Small intestine (tissue), 7 donors: ENCODE measurements around the gene SETD4. TPM values are rescaled to one million over a fixed set of nuclear protein-coding genes. Genes with fewer than 3 reads are reported as not detected.
"Not testable (repeated sequence)": the region's sequence is repeated elsewhere in the genome, so short reads cannot be mapped to it uniquely, and the experiment has no call there.

ENCODE experiments used
- DNase-seq, 2 donors: peaks; one replicate each; pipeline versions ENCODE4 v3.0.0 to v3.0.0-alpha.2; 2013
- FAIRE-seq: peaks from 2 replicates; lab custom pipeline; 2012; peaks lifted over from hg19 to GRCh38; lab: Jason Lieb, UNC
- H3K27ac ChIP-seq, 3 donors: one replicate each; pipeline ENCODE4 v1.5.1; 2013; ENCODE audit warnings: low read length in 2 of 3, mild to moderate bottlenecking in 2 of 3, control low read depth in 1 of 3, inconsistent platforms in 1 of 3, low read depth in 1 of 3, moderate library complexity in 1 of 3
- H3K27me3 ChIP-seq, 3 donors: one replicate each; pipeline ENCODE4 v1.6.1; 2013; ENCODE audit warnings: low read length in 3 of 3, inconsistent platforms in 1 of 3; ENCODE audit not compliant: control insufficient read depth in 3 of 3, insufficient read depth in 3 of 3
- H3K36me3 ChIP-seq, 3 donors: one replicate each; pipeline ENCODE4 v1.6.1; 2013; ENCODE audit warnings: low read length in 3 of 3, inconsistent platforms in 1 of 3, low read depth in 1 of 3, mild to moderate bottlenecking in 1 of 3, moderate library complexity in 1 of 3; ENCODE audit not compliant: control insufficient read depth in 3 of 3, insufficient read depth in 2 of 3
- H3K4me1 ChIP-seq, 3 donors: one replicate each; pipeline ENCODE4 v1.6.1; 2013; ENCODE audit warnings: low read length in 2 of 3, inconsistent platforms in 1 of 3, low read depth in 1 of 3, mild to moderate bottlenecking in 1 of 3, moderate library complexity in 1 of 3; ENCODE audit not compliant: control insufficient read depth in 3 of 3, insufficient read depth in 2 of 3
- H3K4me3 ChIP-seq, 3 donors: one replicate each; pipeline ENCODE4 v1.5.1; 2013; ENCODE audit warnings: low read length in 3 of 3, control low read depth in 1 of 3, inconsistent platforms in 1 of 3, low read depth in 1 of 3, mild to moderate bottlenecking in 1 of 3, moderate library complexity in 1 of 3
- H3K9me3 ChIP-seq, 2 donors: one replicate each; pipeline ENCODE4 v1.6.1; 2013; ENCODE audit warnings: low read depth in 1 of 2, low read length in 1 of 2; ENCODE audit not compliant: control insufficient read depth in 2 of 2, insufficient read depth in 1 of 2
- WGBS, 3 donors: extraction: QIAGEN DNeasy Blood & Tissue Kit; methylation state at CpG; one replicate each; pipeline ENCODE4 v1.1.7; 2013; 5-methylcytosine and 5-hydroxymethylcytosine counted together
- polyA plus RNA-seq, 4 donors: library from polyadenylated mRNA; stranded (reverse) in 3 of 4; unstranded in 1 of 4; fragments of 200-250 nt in 3 of 4; fragments of 120-200 nt in 1 of 4; gene quantifications; one replicate each; pipeline versions ENCODE4 v1.2.1 to v1.2.3, GENCODE V29; 2013
- donor health status: healthy with polysubstance abuse.
- donor health status: control.
- donor health status: control.
- donor health status: Bipolar disorder and iron deficiency.
- donor health status: healthy.

The SETD4 gene
- polyA plus RNA-seq, 4 donors: 8.9 to 20.6 (median 15.1) TPM

DNA sequence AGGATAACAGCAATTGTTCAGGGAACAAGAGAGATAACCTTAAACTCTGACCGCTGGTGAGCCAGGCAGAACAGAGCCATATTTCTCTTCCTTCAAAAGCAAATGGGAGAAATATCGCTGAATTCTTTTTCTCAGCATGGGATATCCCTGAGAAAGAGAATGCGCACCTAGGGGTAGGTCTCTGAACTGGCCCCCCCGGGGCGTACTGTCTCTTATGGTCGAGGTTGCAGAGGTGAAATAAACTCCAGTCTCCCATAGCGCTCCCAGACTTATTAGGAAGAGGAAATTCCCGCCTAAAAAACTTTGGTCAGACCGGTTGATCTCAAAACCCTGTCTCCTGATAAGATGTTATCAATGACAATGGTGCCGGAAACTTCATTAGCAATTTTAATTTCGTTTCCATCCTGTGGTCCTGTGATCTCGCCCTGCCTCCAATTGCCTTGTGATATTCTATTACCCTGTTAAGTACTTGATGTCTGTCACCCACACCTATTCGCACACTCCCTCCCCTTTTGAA is 39.4 kb upstream of the SETD4 start:
- H3K27ac ChIP-seq, DNase-seq, H3K27me3 ChIP-seq, H3K9me3 ChIP-seq, FAIRE-seq, H3K4me3 ChIP-seq, H3K4me1 ChIP-seq, H3K36me3 ChIP-seq: not testable (repeated sequence)
- WGBS, 3 donors: 62 to 68% (median 64%) methylated on average over 12 to 13 of the region's 13 CpGs

DNA sequence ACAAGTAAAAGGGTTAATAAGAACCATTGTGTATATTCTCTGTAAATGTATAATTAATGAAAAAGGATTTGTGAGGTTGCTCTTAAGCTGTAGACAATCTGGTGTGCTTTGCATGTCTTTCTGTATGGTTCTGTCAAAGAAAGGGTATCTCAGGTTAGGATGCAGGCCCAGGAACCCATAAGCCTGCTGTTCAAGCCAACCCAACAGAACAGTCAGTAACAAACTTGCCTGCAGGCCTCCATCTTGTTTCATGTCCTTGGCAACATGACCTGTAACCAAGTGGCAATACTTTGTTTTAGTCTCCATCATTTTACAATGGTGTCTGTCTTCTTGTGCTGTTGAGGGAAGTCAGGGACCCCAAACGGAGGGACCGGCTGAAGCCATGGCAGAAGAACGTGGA is 38.7 kb upstream of the SETD4 start:
- H3K27ac ChIP-seq: no peak overlapping the region
- FAIRE-seq (no peak), DNase-seq (no peak)
- peaks cover 0 to under 1% of the 10 kb centered on the region in 2 donors for H3K9me3 ChIP-seq
- WGBS, 3 donors: 82 to 98% (median 94%) methylated on average over 3 of the region's 3 CpGs
- peaks cover 0 to 3% (median 0%) of the 10 kb centered on the region in 3 donors for H3K4me1 ChIP-seq
- H3K27me3 ChIP-seq: no peaks in the 10 kb centered on the region
- no peak overlapping the region for H3K4me3 ChIP-seq
- no peaks in the 10 kb centered on the region for H3K36me3 ChIP-seq

GRCh38 chr21:36098182-36098532 is 37.8 kb upstream of the SETD4 start:
- Histone ChIP-seq H3K27ac (no peak overlapping the region), H3K27me3 (no peaks in the 10 kb centered on the region), H3K4me1 (peaks cover 0 to 3% (median 0%) of the 10 kb centered on the region in 3 donors), H3K9me3 (peaks cover 2 to 6% of the 10 kb centered on the region in 2 donors), H3K4me3 (no peak overlapping the region), H3K36me3 (no peaks in the 10 kb centered on the region)
- WGBS, 3 donors: 57 to 74% (median 72%) methylated on average over 2 of the region's 2 CpGs
- FAIRE-seq (no peak), DNase-seq (no peak)

GRCh38 chr21:36097427-36098181 is 37.3 kb upstream of the SETD4 start:
- peaks cover 2 to 10% of the 10 kb centered on the region in 2 donors for H3K9me3 ChIP-seq
- H3K27ac ChIP-seq: no peak overlapping the region
- H3K36me3 ChIP-seq: no peaks in the 10 kb centered on the region
- WGBS, 3 donors: 74 to 82% (median 81%) methylated on average over 8 of the region's 8 CpGs
- DNase-seq (peak; percentile 46 to 50), FAIRE-seq (no peak)
- no peak overlapping the region for H3K4me3 ChIP-seq
- H3K27me3 ChIP-seq: no peaks in the 10 kb centered on the region
- H3K4me1 ChIP-seq: peaks cover 0 to 3% (median 0%) of the 10 kb centered on the region in 3 donors

GRCh38 chr21:36096398-36097290 is 36.3 kb upstream of the SETD4 start:
- no peaks in the 10 kb centered on the region for H3K27me3 ChIP-seq
- DNase-seq (no peak), FAIRE-seq (no peak)
- peaks cover 2 to 10% of the 10 kb centered on the region in 2 donors for H3K9me3 ChIP-seq
- H3K4me3 ChIP-seq: no peak overlapping the region
- no peaks in the 10 kb centered on the region for H3K36me3 ChIP-seq
- peaks cover 0 to 3% (median 0%) of the 10 kb centered on the region in 3 donors for H3K4me1 ChIP-seq
- 24 to 62% (median 55%) methylated on average over 1 of the region's 1 CpG for WGBS, 3 donors
- no peak overlapping the region for H3K27ac ChIP-seq

DNA sequence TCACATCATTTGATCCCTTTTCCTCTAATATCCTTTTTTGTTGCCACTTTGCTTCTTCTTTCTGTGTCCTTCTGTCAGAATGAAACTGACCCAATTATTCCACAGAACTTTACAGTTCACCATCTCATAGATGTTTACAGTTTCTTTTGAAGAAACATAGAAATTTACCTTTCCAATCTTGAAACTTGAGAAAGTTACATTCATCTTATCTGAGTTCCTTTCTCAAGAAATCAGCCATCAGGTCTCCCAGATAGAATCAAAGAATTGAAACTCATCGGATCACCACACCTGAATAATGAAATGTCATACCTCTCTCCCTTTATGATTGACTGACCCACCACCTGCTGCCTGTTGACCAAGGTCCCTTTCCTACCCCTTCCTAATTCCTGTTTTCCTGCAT is 33.2 kb upstream of the SETD4 start:
- DNase-seq (no peak), FAIRE-seq (no peak)
- Histone ChIP-seq H3K36me3 (no peaks in the 10 kb centered on the region), H3K4me3 (no peak overlapping the region), H3K4me1 (peaks cover 0 to 3% (median 0%) of the 10 kb centered on the region in 3 donors), H3K9me3 (peaks cover 2 to 10% of the 10 kb centered on the region in 2 donors), H3K27ac (no peak overlapping the region), H3K27me3 (no peaks in the 10 kb centered on the region)
- WGBS, 3 donors: 97 to 100% (median 100%) methylated on average over 1 of the region's 1 CpG

DNA sequence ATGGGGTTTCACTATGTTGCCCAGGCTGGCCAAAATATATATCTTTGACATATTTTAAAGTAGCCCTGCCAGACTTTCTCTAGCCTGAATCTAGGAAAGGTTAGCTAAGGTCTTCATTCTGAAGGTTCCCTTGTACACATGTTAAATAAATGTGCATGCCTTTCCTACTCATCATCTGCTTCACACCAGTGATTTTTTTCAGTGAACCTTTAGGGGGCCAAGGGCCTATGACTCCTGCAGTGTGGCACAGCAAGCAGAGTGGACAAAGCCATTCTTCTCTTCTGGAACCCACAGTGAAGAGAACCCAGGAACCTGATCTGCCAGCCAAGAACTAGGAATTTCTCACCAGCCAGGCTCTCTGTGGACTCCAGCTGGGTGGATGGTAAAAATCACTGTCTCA is 32.4 kb upstream of the SETD4 start:
- H3K27me3 ChIP-seq: no peaks in the 10 kb centered on the region
- no peak overlapping the region for H3K4me3 ChIP-seq
- no peak for DNase-seq
- no peaks in the 10 kb centered on the region for H3K4me1 ChIP-seq
- FAIRE-seq: no peak
- peaks cover 2 to 10% of the 10 kb centered on the region in 2 donors for H3K9me3 ChIP-seq
- H3K36me3 ChIP-seq: no peaks in the 10 kb centered on the region
- no peak overlapping the region for H3K27ac ChIP-seq

- Histone ChIP-seq H3K27ac (no peak overlapping the region), H3K27me3 (no peaks in the 10 kb centered on the region), H3K4me3 (no peak overlapping the region), H3K36me3 (no peaks in the 10 kb centered on the region), H3K4me1 (no peaks in the 10 kb centered on the region), H3K9me3 (peaks cover 2 to 10% of the 10 kb centered on the region in 2 donors)
- FAIRE-seq (no peak), DNase-seq (no peak)
- WGBS, 3 donors: 76 to 94% (median 91%) methylated on average over 3 of the region's 3 CpGs
These were observed 29.6 kb upstream of the SETD4 start for GRCh38 chr21:36089946-36090345.
